Measurements from ENCODE around the gene COL8A1. TPM values are rescaled to one million over a fixed set of nuclear protein-coding genes. Genes with fewer than 3 reads are reported as not detected.

The COL8A1 gene
- total RNA-seq, 2 donors from 2014 or later: 8.0 to 8.1 TPM

GRCh38 chr3:99634881-99635280 is 3.5 kb upstream of the COL8A1 start:
- WGBS: 91% methylated on average over 1 of the region's 1 CpG
- DNase-seq (ENCODE audit: low spot score): no peak
- Histone ChIP-seq H3K4me1 (replicated peaks) (no peaks in the 10 kb centered on the region), H3K27me3 (replicated peaks; ENCODE audit: insufficient read depth) (no peaks in the 10 kb centered on the region), H3K36me3 (no peaks in the 10 kb centered on the region), H3K4me3 (no peak overlapping the region), H3K9me3 (no peaks in the 10 kb centered on the region), H3K27ac (no peak overlapping the region)
- TF ChIP-seq POLR2AphosphoS5 (IDR thresholded peaks at IDR 0.05): no peak
- no peak for TF ChIP-seq POLR2A (IDR thresholded peaks at IDR 0.05)
- no peak for TF ChIP-seq CTCF (IDR thresholded peaks at IDR 0.05)
- intact Hi-C loops (cut with DNase I): loop anchor here (5.0 to 10.0 kb wide), 3 partner anchors 52 to 130 kb away; no protein-coding TSS in a partner anchor

- Histone ChIP-seq H3K9me3 (no peaks in the 10 kb centered on the region), H3K27ac (no peak overlapping the region), H3K4me1 (replicated peaks) (no peaks in the 10 kb centered on the region), H3K27me3 (replicated peaks; ENCODE audit: insufficient read depth) (no peaks in the 10 kb centered on the region), H3K36me3 (no peaks in the 10 kb centered on the region), H3K4me3 (no peak overlapping the region)
- intact Hi-C loops (cut with DNase I): loop anchor here (5.0 to 10.0 kb wide), 3 partner anchors 52 to 131 kb away; no protein-coding TSS in a partner anchor
- 90% methylated on average over 1 of the region's 1 CpG for WGBS
- no peak for DNase-seq (ENCODE audit: low spot score)
- TF ChIP-seq POLR2A (IDR thresholded peaks at IDR 0.05) (no peak), CTCF (IDR thresholded peaks at IDR 0.05) (no peak), POLR2AphosphoS5 (IDR thresholded peaks at IDR 0.05) (no peak)
These were observed 3.0 kb upstream of the COL8A1 start for GRCh38 chr3:99635348-99635747.

GRCh38 chr3:99637016-99637367 is 1.4 kb upstream of the COL8A1 start:
- DNase-seq (ENCODE audit: low spot score): no peak
- Histone ChIP-seq H3K36me3 (no peaks in the 10 kb centered on the region), H3K27me3 (replicated peaks; ENCODE audit: insufficient read depth) (no peaks in the 10 kb centered on the region), H3K4me3 (peak overlapping the region; percentile 27 to 36), H3K27ac (peak overlapping the region; percentile 49 to 69), H3K9me3 (no peaks in the 10 kb centered on the region), H3K4me1 (replicated peaks) (no peaks in the 10 kb centered on the region)
- 24% methylated on average over 6 of the region's 6 CpGs for WGBS
- TF ChIP-seq CTCF (IDR thresholded peaks at IDR 0.05) (no peak), POLR2AphosphoS5 (IDR thresholded peaks at IDR 0.05) (no peak), POLR2A (IDR thresholded peaks at IDR 0.05) (no peak)
- intact Hi-C loops (cut with DNase I): loop anchor here (5.0 to 10.0 kb wide), 3 partner anchors 50 to 132 kb away; no protein-coding TSS in a partner anchor

- Histone ChIP-seq H3K4me3 (peak overlapping the region; percentile 27 to 36), H3K27ac (peak overlapping the region; percentile 49 to 69), H3K27me3 (replicated peaks; ENCODE audit: insufficient read depth) (no peaks in the 10 kb centered on the region), H3K9me3 (no peaks in the 10 kb centered on the region), H3K36me3 (no peaks in the 10 kb centered on the region), H3K4me1 (replicated peaks) (no peaks in the 10 kb centered on the region)
- intact Hi-C loops (cut with DNase I): loop anchor here (5.0 to 10.0 kb wide), 3 partner anchors 50 to 133 kb away; no protein-coding TSS in a partner anchor
- no peak for TF ChIP-seq POLR2AphosphoS5 (IDR thresholded peaks at IDR 0.05)
- no peak for DNase-seq (ENCODE audit: low spot score)
- WGBS: under 1% methylated on average over 22 of the region's 22 CpGs
These were observed 854 bp upstream of the COL8A1 start for GRCh38 chr3:99637368-99638111.

GRCh38 chr3:99639579-99639978 is 1.2 kb downstream of the COL8A1 start:
- no peak for TF ChIP-seq CTCF (IDR thresholded peaks at IDR 0.05)
- no peak for TF ChIP-seq POLR2A (IDR thresholded peaks at IDR 0.05)
- no peak for TF ChIP-seq POLR2AphosphoS5 (IDR thresholded peaks at IDR 0.05)
- Histone ChIP-seq H3K4me3 (no peak overlapping the region), H3K27ac (no peak overlapping the region), H3K27me3 (replicated peaks; ENCODE audit: insufficient read depth) (no peaks in the 10 kb centered on the region), H3K4me1 (replicated peaks) (no peaks in the 10 kb centered on the region), H3K36me3 (no peaks in the 10 kb centered on the region), H3K9me3 (no peaks in the 10 kb centered on the region)
- WGBS: 39% methylated on average over 1 of the region's 1 CpG
- DNase-seq (ENCODE audit: low spot score): no peak
- intact Hi-C loops (cut with DNase I): loop anchor here (5.0 to 10.0 kb wide), 3 partner anchors 48 to 135 kb away; no protein-coding TSS in a partner anchor

Data from prostate gland (tissue), 2 donors.